ENCODE data around the gene STARD3NL. TPM values are rescaled to one million over a fixed set of nuclear protein-coding genes. Genes with fewer than 3 reads are reported as not detected.
"Not testable (repeated sequence)": the region's sequence is repeated elsewhere in the genome, so short reads cannot be mapped to it uniquely, and the experiment has no call there.

Gene STARD3NL
- total and polyA plus RNA-seq, 2 donors from 2014 or later: 41.0 to 47.9 TPM

DNA sequence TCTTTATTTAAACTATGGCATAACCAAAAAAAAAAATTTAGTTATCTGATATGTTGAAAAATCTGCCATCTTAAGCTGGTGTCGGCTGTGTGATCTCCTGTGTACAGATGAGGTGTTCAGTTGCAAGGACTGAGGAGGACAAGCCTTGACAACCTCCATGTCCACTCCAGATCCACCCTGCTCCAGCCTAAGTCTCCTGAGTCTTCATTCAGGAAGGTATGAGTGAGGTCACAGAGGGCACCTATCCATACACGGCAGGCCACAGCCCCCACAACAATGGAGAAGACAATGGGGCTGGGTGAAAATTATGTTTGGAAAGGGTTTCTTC lies 79.3 kb downstream of the STARD3NL start:
- TF ChIP-seq, protein P1, sequence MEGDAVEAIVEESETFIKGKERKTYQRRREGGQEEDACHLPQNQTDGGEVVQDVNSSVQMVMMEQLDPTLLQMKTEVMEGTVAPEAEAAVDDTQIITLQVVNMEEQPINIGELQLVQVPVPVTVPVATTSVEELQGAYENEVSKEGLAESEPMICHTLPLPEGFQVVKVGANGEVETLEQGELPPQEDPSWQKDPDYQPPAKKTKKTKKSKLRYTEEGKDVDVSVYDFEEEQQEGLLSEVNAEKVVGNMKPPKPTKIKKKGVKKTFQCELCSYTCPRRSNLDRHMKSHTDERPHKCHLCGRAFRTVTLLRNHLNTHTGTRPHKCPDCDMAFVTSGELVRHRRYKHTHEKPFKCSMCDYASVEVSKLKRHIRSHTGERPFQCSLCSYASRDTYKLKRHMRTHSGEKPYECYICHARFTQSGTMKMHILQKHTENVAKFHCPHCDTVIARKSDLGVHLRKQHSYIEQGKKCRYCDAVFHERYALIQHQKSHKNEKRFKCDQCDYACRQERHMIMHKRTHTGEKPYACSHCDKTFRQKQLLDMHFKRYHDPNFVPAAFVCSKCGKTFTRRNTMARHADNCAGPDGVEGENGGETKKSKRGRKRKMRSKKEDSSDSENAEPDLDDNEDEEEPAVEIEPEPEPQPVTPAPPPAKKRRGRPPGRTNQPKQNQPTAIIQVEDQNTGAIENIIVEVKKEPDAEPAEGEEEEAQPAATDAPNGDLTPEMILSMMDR (IDR thresholded peaks at IDR 0.05; ENCODE audit: borderline replicate concordance, extremely low read depth, insufficient read depth): no peak
- FAIRE-seq (no peak), DNase-seq (no peak)
- no peaks in the 10 kb centered on the region for H3K4me1 ChIP-seq (ENCODE audit: control insufficient read depth in 2 of 3, insufficient read depth in 2 of 3, low read depth in 1 of 3, low read length in 3 of 3)
- intact Hi-C loops (cut with DNase I): no loop called here
- H3K27ac ChIP-seq (ENCODE audit: low read depth in 2 of 2, low read length in 2 of 2): no peak overlapping the region
- H3K36me3 ChIP-seq (ENCODE audit: control insufficient read depth in 2 of 3, insufficient read depth in 3 of 3, low read length in 3 of 3): no peaks in the 10 kb centered on the region
- no peak overlapping the region for H3K9ac ChIP-seq (ENCODE audit: low read length in 3 of 3)
- no peaks in the 10 kb centered on the region for H3K9me3 ChIP-seq (ENCODE audit: control insufficient read depth in 2 of 3, insufficient read depth in 1 of 3, low read length in 3 of 3)
- H3K27me3 ChIP-seq (ENCODE audit: control insufficient read depth, insufficient read depth, low read length): no peaks in the 10 kb centered on the region
- no peak overlapping the region for H3K4me3 ChIP-seq (ENCODE audit: low read length in 3 of 3)

DNA sequence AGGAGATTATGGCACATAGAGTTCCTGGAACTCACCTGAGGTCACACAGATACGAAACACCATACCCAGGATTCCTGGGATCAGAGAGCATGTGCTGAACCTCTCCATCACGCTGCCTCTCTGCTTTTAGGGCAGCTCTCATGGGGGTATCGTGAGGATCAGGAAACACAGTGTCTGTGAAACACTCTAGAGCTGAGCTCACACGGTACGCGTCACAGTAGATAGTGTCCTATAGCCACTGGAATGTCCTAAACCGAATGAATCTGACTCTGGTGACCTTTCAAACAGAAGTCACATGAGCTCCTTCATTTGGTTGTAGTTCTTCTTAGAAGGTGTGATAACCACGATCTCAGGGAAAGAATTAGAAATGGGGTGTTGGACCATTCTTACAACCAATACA lies 81.1 kb downstream of the STARD3NL start:
- H3K9me3 ChIP-seq (ENCODE audit: control insufficient read depth in 2 of 3, insufficient read depth in 1 of 3, low read length in 3 of 3); H3K9ac ChIP-seq (ENCODE audit: low read length in 3 of 3); FAIRE-seq; H3K27me3 ChIP-seq (ENCODE audit: control insufficient read depth, insufficient read depth, low read length); H3K4me3 ChIP-seq (ENCODE audit: low read length in 3 of 3); DNase-seq; H3K36me3 ChIP-seq (ENCODE audit: control insufficient read depth in 2 of 3, insufficient read depth in 3 of 3, low read length in 3 of 3); H3K4me1 ChIP-seq (ENCODE audit: control insufficient read depth in 2 of 3, insufficient read depth in 2 of 3, low read depth in 1 of 3, low read length in 3 of 3); intact Hi-C loops (cut with DNase I); H3K27ac ChIP-seq (ENCODE audit: low read depth in 2 of 2, low read length in 2 of 2): not testable (repeated sequence)

DNA sequence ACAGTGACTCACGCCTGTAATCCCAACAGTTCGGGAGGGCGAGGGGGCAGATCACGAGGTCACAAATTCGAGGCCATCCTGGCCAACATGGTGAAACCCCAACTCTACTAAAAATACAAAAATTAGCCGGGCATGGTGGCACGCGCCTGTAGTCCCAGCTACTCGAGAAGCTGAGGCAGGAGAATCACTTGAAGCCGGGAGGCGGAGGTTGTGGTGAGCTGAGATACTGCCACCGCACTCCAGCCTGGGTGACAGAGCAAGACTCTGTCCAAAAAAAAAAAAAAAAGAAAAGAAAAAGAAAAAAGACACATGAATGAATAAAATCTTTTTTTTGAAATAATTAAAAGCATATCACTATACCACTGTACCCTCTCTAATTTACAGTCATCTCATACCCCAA lies 83.6 kb downstream of the STARD3NL start:
- not testable (repeated sequence) for H3K9ac ChIP-seq (ENCODE audit: low read length in 3 of 3)

DNA sequence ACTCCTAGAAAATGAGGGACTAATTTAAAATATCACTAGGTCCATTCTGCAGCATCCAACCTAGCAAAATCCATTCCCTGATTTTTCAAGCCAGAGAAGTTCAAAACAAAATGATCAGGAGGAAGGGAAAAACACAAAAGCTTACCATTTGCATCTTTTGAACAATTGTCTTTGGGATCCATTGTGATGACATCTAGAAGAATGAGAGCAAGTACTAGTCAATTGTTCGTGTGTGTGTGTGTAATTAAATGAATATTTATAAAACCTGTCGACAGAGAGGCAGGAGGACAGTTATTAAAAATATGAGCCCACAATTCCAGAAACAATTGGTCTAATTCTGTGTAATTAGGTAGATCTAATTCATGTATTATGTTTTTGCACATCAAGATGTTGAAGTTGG lies 84.0 kb downstream of the STARD3NL start:
- H3K27me3 ChIP-seq (ENCODE audit: control insufficient read depth, insufficient read depth, low read length); H3K9ac ChIP-seq (ENCODE audit: low read length in 3 of 3); intact Hi-C loops (cut with DNase I); FAIRE-seq; H3K9me3 ChIP-seq (ENCODE audit: control insufficient read depth in 2 of 3, insufficient read depth in 1 of 3, low read length in 3 of 3); H3K4me1 ChIP-seq (ENCODE audit: control insufficient read depth in 2 of 3, insufficient read depth in 2 of 3, low read depth in 1 of 3, low read length in 3 of 3); DNase-seq; H3K27ac ChIP-seq (ENCODE audit: low read depth in 2 of 2, low read length in 2 of 2); H3K4me3 ChIP-seq (ENCODE audit: low read length in 3 of 3); H3K36me3 ChIP-seq (ENCODE audit: control insufficient read depth in 2 of 3, insufficient read depth in 3 of 3, low read length in 3 of 3): not testable (repeated sequence)

More for the DNA sequence above, 83.6 kb downstream of the STARD3NL start:
- H3K4me3 ChIP-seq (ENCODE audit: low read length in 3 of 3); H3K36me3 ChIP-seq (ENCODE audit: control insufficient read depth in 2 of 3, insufficient read depth in 3 of 3, low read length in 3 of 3); H3K27ac ChIP-seq (ENCODE audit: low read depth in 2 of 2, low read length in 2 of 2); H3K9me3 ChIP-seq (ENCODE audit: control insufficient read depth in 2 of 3, insufficient read depth in 1 of 3, low read length in 3 of 3); intact Hi-C loops (cut with DNase I); H3K4me1 ChIP-seq (ENCODE audit: control insufficient read depth in 2 of 3, insufficient read depth in 2 of 3, low read depth in 1 of 3, low read length in 3 of 3); FAIRE-seq; H3K27me3 ChIP-seq (ENCODE audit: control insufficient read depth, insufficient read depth, low read length): not testable (repeated sequence)
- DNase-seq: peak in 1 of 5 donors; percentile 13

DNA sequence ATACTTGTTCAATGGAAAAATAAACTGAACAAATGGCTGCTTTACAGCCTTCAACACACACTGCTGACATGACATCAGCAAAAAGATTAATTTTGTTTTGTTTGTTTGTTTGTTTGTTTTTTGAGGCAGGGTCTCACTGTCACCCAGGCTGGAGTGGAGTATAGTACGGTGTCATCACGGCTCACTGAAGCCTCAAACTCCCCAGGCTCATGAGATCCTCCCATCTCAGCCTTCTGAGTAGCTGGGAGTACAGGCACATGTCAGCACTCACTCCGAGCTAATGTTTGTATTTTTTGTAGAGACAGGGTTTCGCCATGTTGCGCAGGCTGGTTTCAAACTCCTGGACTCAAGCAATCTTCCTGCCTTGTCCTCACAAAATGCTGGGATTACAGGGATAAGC lies 84.5 kb downstream of the STARD3NL start:
- Histone ChIP-seq H3K4me3 (ENCODE audit: low read length in 3 of 3) (no peak overlapping the region), H3K36me3 (ENCODE audit: control insufficient read depth in 2 of 3, insufficient read depth in 3 of 3, low read length in 3 of 3) (no peaks in the 10 kb centered on the region), H3K9ac (ENCODE audit: low read length in 3 of 3) (no peak overlapping the region), H3K27ac (ENCODE audit: low read depth in 2 of 2, low read length in 2 of 2) (no peak overlapping the region), H3K4me1 (ENCODE audit: control insufficient read depth in 2 of 3, insufficient read depth in 2 of 3, low read depth in 1 of 3, low read length in 3 of 3) (no peaks in the 10 kb centered on the region), H3K9me3 (ENCODE audit: control insufficient read depth in 2 of 3, insufficient read depth in 1 of 3, low read length in 3 of 3) (no peaks in the 10 kb centered on the region), H3K27me3 (ENCODE audit: control insufficient read depth, insufficient read depth, low read length) (no peaks in the 10 kb centered on the region)
- TF ChIP-seq, protein P1 (IDR thresholded peaks at IDR 0.05; ENCODE audit: borderline replicate concordance, extremely low read depth, insufficient read depth): no peak
- intact Hi-C loops (cut with DNase I): no loop called here
- FAIRE-seq: no peak
- DNase-seq: no peak

DNA sequence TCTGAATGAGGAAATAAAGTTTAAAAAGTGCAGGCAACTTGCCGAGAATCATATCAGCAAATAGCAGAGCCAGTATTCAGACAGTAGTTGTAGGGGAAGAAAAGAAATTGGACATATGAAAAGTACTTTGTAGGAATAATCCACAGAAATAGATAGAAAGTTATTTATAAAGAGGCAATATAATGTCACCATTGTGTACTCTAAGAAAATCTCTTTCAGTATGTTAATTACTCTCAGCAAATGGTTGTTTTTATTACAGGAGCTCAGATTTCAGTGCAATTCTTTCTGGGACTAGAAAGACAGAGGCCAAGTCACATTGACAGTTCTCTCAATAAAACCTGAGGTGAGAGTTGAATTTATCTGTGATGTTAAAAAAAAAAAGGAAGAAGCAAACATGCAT lies 85.2 kb downstream of the STARD3NL start:
- intact Hi-C loops (cut with DNase I); FAIRE-seq: not testable (repeated sequence)

DNA sequence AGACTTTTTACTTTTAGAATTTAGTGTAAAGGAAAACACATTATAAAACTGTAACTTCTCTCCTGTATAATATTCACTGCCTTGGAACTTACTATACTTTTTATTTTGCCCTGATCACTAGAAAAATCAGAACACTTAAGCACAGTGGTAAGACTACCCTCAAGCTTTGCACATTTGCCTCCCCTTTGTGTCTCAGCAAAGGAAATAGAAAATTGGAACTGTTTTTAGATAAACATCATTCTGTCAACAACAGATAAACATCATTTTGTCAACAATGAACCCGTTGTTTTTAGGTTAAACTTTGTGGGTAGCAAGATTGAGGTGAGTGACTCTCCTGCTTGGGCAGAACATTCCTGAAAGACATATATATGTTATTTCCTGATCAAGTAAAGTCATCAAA lies 86.6 kb downstream of the STARD3NL start:
- H3K4me1 ChIP-seq (ENCODE audit: control insufficient read depth in 2 of 3, insufficient read depth in 2 of 3, low read depth in 1 of 3, low read length in 3 of 3); H3K27ac ChIP-seq (ENCODE audit: low read depth in 2 of 2, low read length in 2 of 2); H3K9me3 ChIP-seq (ENCODE audit: control insufficient read depth in 2 of 3, insufficient read depth in 1 of 3, low read length in 3 of 3); H3K9ac ChIP-seq (ENCODE audit: low read length in 3 of 3); FAIRE-seq; H3K36me3 ChIP-seq (ENCODE audit: control insufficient read depth in 2 of 3, insufficient read depth in 3 of 3, low read length in 3 of 3); DNase-seq; H3K4me3 ChIP-seq (ENCODE audit: low read length in 3 of 3); H3K27me3 ChIP-seq (ENCODE audit: control insufficient read depth, insufficient read depth, low read length); intact Hi-C loops (cut with DNase I): not testable (repeated sequence)

More for the DNA sequence above, 85.2 kb downstream of the STARD3NL start:
- not testable (repeated sequence) for H3K4me1 ChIP-seq (ENCODE audit: control insufficient read depth in 2 of 3, insufficient read depth in 2 of 3, low read depth in 1 of 3, low read length in 3 of 3); H3K36me3 ChIP-seq (ENCODE audit: control insufficient read depth in 2 of 3, insufficient read depth in 3 of 3, low read length in 3 of 3); H3K27me3 ChIP-seq (ENCODE audit: control insufficient read depth, insufficient read depth, low read length); H3K9ac ChIP-seq (ENCODE audit: low read length in 3 of 3); H3K9me3 ChIP-seq (ENCODE audit: control insufficient read depth in 2 of 3, insufficient read depth in 1 of 3, low read length in 3 of 3); H3K4me3 ChIP-seq (ENCODE audit: low read length in 3 of 3); H3K27ac ChIP-seq (ENCODE audit: low read depth in 2 of 2, low read length in 2 of 2)
- peak in 2 of 5 donors; percentile 30 to 32 for DNase-seq
